H1 (cell line): ENCODE results near the gene SUSD1.

ENCODE experiments used
- CHD2 ChIP-seq: IDR thresholded peaks from 2 replicates; pipeline ENCODE4 v1.6.1; 2012; ENCODE audit warnings: low read length, improper control_type of control experiment
- CTCF ChIP-seq, 3 experiments: IDR thresholded peaks; 1 replicate in 2 of 3; 2 replicates in 1 of 3; pipeline versions ENCODE4 v1.5.1 to v1.6.1; 2011; ENCODE audit warnings: low read length in 3 of 3, mild to moderate bottlenecking in 3 of 3, inconsistent platforms in 2 of 3, low read depth in 1 of 3, moderate library complexity in 1 of 3; ENCODE audit not compliant: insufficient read depth in 1 of 3; ENCODE audit errors: control extremely low read depth in 1 of 3
- EZH2 ChIP-seq: fragments of 200-600 bp; sonication (generic); IDR thresholded peaks from 2 replicates; pipeline ENCODE4 v1.7.1; 2012; ENCODE audit warnings: low read depth, mild to moderate bottlenecking, moderate library complexity, low read length, inconsistent platforms; ENCODE audit not compliant: severe bottlenecking
- NRF1 ChIP-seq: IDR thresholded peaks from 2 replicates; pipeline ENCODE4 v1.6.1; 2011; ENCODE audit warnings: mild to moderate bottlenecking, low read depth, low read length, improper control_type of control experiment
- SUZ12 ChIP-seq: fragments of 200-600 bp; sonication (generic); IDR thresholded peaks from 2 replicates; pipeline ENCODE4 v1.6.1; 2012; ENCODE audit warnings: mild to moderate bottlenecking, inconsistent platforms, low read length, moderate library complexity, mixed read lengths
- YY1 ChIP-seq: IDR thresholded peaks from 2 replicates; pipeline ENCODE4 v1.6.1; 2011; ENCODE audit warnings: low read depth, mild to moderate bottlenecking, low read length

- no peak for TF ChIP-seq SUZ12
- no peak for TF ChIP-seq CTCF (IDR thresholded peaks at IDR 0.05; ENCODE audit: control extremely low read depth in 1 of 3, insufficient read depth in 1 of 3, low read depth in 1 of 3, low read length in 3 of 3)
- TF ChIP-seq NRF1: no peak
- no peak for TF ChIP-seq CHD2
- TF ChIP-seq YY1: no peak
- no peak for TF ChIP-seq EZH2
Measured at GRCh38 chr9:112078432-112078831, 96.7 kb downstream of the SUSD1 start.
